ENCODE results near the gene RAB6B.

- TF ChIP-seq SP1 (IDR thresholded peaks at IDR 0.05; ENCODE audit: low read depth) (no peak), CEBPB (IDR thresholded peaks at IDR 0.05; ENCODE audit: low read depth) (no peak)
These were observed 40.7 kb downstream of the RAB6B start for GRCh38 chr3:133855002-133855370.

Measured in HCT116 (cell line).